Naive thymus-derived CD8-positive, alpha-beta T cell (primary cell): Measurements from ENCODE around the gene MDGA2. TPM values are rescaled to one million over a fixed set of nuclear protein-coding genes. Genes with fewer than 3 reads are reported as not detected.
"Not testable (repeated sequence)": the region's sequence is repeated elsewhere in the genome, so short reads cannot be mapped to it uniquely, and the experiment has no call there.

Source experiments
- ATAC-seq, 2 donors: fragments of 150-1000 bp; cut with Tn5 transposase in 1 of 2; sonication (Bioruptor Pico), chemical (Tn5 transposase) in 1 of 2; 1 replicate in 1 of 2; 2 replicates in 1 of 2; pipeline ENCODE4 v1.10.0; 2021; ENCODE audit warnings: mild to moderate bottlenecking in 2 of 2, moderate library complexity in 2 of 2
- POLR2A ChIA-PET: fragments of 350-600 bp; sonication (Branson Sonifier 250); formaldehyde crosslinking; loops from one replicate; lab custom pipeline; 2021; ENCODE audit warnings: antibody characterized with exemption; lab: Charles Lee
- DNase-seq, 10 donors: peaks; one replicate each; pipeline versions ENCODE4 v3.0.0 to v3.0.0-alpha.2; 2020 to 2022
- H3K27ac Mint-ChIP-seq, 10 donors: one replicate each; pipeline ENCODE4 v1.8.0; 2020 to 2022; ENCODE audit warnings: mild to moderate bottlenecking in 10 of 10, mixed read lengths in 10 of 10, moderate library complexity in 4 of 10, inconsistent platforms in 1 of 10
- H3K27me3 Mint-ChIP-seq, 5 donors: one replicate each; pipeline ENCODE4 v1.8.0; 2021 to 2022; ENCODE audit warnings: mixed read lengths in 5 of 5
- H3K36me3 Mint-ChIP-seq, 3 donors: one replicate each; pipeline ENCODE4 v1.8.0; 2020 to 2022; ENCODE audit warnings: mixed read lengths in 3 of 3, mild to moderate bottlenecking in 2 of 3, inconsistent platforms in 1 of 3
- H3K4me1 Mint-ChIP-seq, 4 donors: one replicate each; pipeline ENCODE4 v1.8.0; 2021 to 2022; ENCODE audit warnings: mixed read lengths in 4 of 4
- H3K4me3 Mint-ChIP-seq, 10 donors: one replicate each; pipeline ENCODE4 v1.8.0; 2020 to 2022; ENCODE audit warnings: mild to moderate bottlenecking in 10 of 10, mixed read lengths in 10 of 10, moderate library complexity in 6 of 10, inconsistent platforms in 1 of 10
- H3K9me3 Mint-ChIP-seq, 9 donors: one replicate each; pipeline ENCODE4 v1.8.0; 2020 to 2022; ENCODE audit warnings: mixed read lengths in 9 of 9, mild to moderate bottlenecking in 3 of 9, inconsistent platforms in 1 of 9, moderate library complexity in 1 of 9
- polyA plus RNA-seq, 3 donors: library from polyadenylated mRNA; unstranded; fragments of 300-500 nt; fragmentation: Illumina TruSeq; gene quantifications; one replicate each; pipeline ENCODE4 v1.2.3, GENCODE V29; 2021
- total RNA-seq, 8 experiments: library from RNA in 2 of 8; stranded (reverse) in 2 of 8; gene quantifications; one replicate each; pipeline ENCODE4 v1.2.3 and lab custom pipeline; 2021 to 2026

MDGA2 gene
- total and polyA plus RNA-seq, 5 experiments from 2014 or later: not detected

GRCh38 chr14:47235619-47236018, 439.8 kb downstream of the MDGA2 start:
- DNase-seq: no peak
- POLR2A ChIA-PET: no interaction called here
- Mint-ChIP-seq H3K4me1 (no peaks in the 10 kb centered on the region), H3K27me3 (no peaks in the 10 kb centered on the region), H3K36me3 (no peaks in the 10 kb centered on the region), H3K4me3 (no peak overlapping the region), H3K27ac (no peak overlapping the region), H3K9me3 (peaks cover 0 to 3% (median 0%) of the 10 kb centered on the region in 9 donors)
- no peak for ATAC-seq

GRCh38 chr14:47226877-47227520, 448.4 kb downstream of the MDGA2 start:
- Mint-ChIP-seq H3K4me1 (peaks cover 4 to 14% (median 6%) of the 10 kb centered on the region in 4 donors), H3K27me3 (no peaks in the 10 kb centered on the region), H3K4me3 (no peak overlapping the region), H3K27ac (no peak overlapping the region), H3K36me3 (no peaks in the 10 kb centered on the region), H3K9me3 (peaks cover 0 to 17% (median 0%) of the 10 kb centered on the region in 9 donors)
- POLR2A ChIA-PET: no interaction called here
- no peak for ATAC-seq
- DNase-seq: no peak

- no peak for ATAC-seq
- Mint-ChIP-seq H3K36me3 (no peaks in the 10 kb centered on the region), H3K4me3 (no peak overlapping the region), H3K27ac (no peak overlapping the region), H3K27me3 (no peaks in the 10 kb centered on the region), H3K4me1 (peaks cover 4 to 14% (median 6%) of the 10 kb centered on the region in 4 donors), H3K9me3 (peaks cover 0 to 17% (median 0%) of the 10 kb centered on the region in 9 donors)
- POLR2A ChIA-PET: no interaction called here
- DNase-seq: no peak
Measured at GRCh38 chr14:47223656-47224055, 451.7 kb downstream of the MDGA2 start.

GRCh38 chr14:47220096-47220495, 455.3 kb downstream of the MDGA2 start:
- H3K4me3 Mint-ChIP-seq: no peak overlapping the region
- POLR2A ChIA-PET: no interaction called here
- no peaks in the 10 kb centered on the region for H3K4me1 Mint-ChIP-seq
- H3K27me3 Mint-ChIP-seq: no peaks in the 10 kb centered on the region
- ATAC-seq (no peak), DNase-seq (no peak)
- H3K27ac Mint-ChIP-seq: no peak overlapping the region
- H3K36me3 Mint-ChIP-seq: no peaks in the 10 kb centered on the region
- peaks cover 0 to 17% (median 0%) of the 10 kb centered on the region in 9 donors for H3K9me3 Mint-ChIP-seq

GRCh38 chr14:47211263-47211662, 464.1 kb downstream of the MDGA2 start:
- H3K27me3 Mint-ChIP-seq: no peaks in the 10 kb centered on the region
- POLR2A ChIA-PET: no interaction called here
- no peak overlapping the region for H3K4me3 Mint-ChIP-seq
- ATAC-seq (no peak), DNase-seq (no peak)
- H3K9me3 Mint-ChIP-seq: peaks cover 0 to 3% (median 0%) of the 10 kb centered on the region in 9 donors
- no peaks in the 10 kb centered on the region for H3K36me3 Mint-ChIP-seq
- no peaks in the 10 kb centered on the region for H3K4me1 Mint-ChIP-seq
- H3K27ac Mint-ChIP-seq: no peak overlapping the region

GRCh38 chr14:47210099-47210498, 465.3 kb downstream of the MDGA2 start:
- Mint-ChIP-seq H3K27me3 (no peaks in the 10 kb centered on the region), H3K4me3 (no peak overlapping the region), H3K4me1 (no peaks in the 10 kb centered on the region), H3K36me3 (no peaks in the 10 kb centered on the region), H3K27ac (no peak overlapping the region), H3K9me3 (peaks cover 0 to 3% (median 0%) of the 10 kb centered on the region in 9 donors)
- POLR2A ChIA-PET: no interaction called here
- no peak for DNase-seq
- no peak for ATAC-seq

GRCh38 chr14:47208434-47208833, 467.0 kb downstream of the MDGA2 start:
- Mint-ChIP-seq H3K27ac (no peak overlapping the region), H3K9me3 (peaks cover 0 to 6% (median 1%) of the 10 kb centered on the region in 9 donors), H3K36me3 (no peaks in the 10 kb centered on the region), H3K4me3 (no peak overlapping the region), H3K27me3 (no peaks in the 10 kb centered on the region), H3K4me1 (no peaks in the 10 kb centered on the region)
- POLR2A ChIA-PET: no interaction called here
- ATAC-seq: no peak
- DNase-seq: no peak

- no peak for ATAC-seq
- Mint-ChIP-seq H3K4me1 (no peaks in the 10 kb centered on the region), H3K27ac (no peak overlapping the region), H3K4me3 (no peak overlapping the region), H3K9me3 (peaks cover 0 to 11% (median 1%) of the 10 kb centered on the region in 9 donors), H3K27me3 (no peaks in the 10 kb centered on the region), H3K36me3 (no peaks in the 10 kb centered on the region)
- POLR2A ChIA-PET: no interaction called here
- no peak for DNase-seq
Measured at GRCh38 chr14:47207617-47208016, 467.8 kb downstream of the MDGA2 start.

- DNase-seq (no peak), ATAC-seq (no peak)
- POLR2A ChIA-PET: no interaction called here
- Mint-ChIP-seq H3K4me3 (no peak overlapping the region), H3K9me3 (peaks cover 0 to 27% (median 5%) of the 10 kb centered on the region in 9 donors), H3K4me1 (no peaks in the 10 kb centered on the region), H3K27ac (no peak overlapping the region), H3K27me3 (no peaks in the 10 kb centered on the region), H3K36me3 (no peaks in the 10 kb centered on the region)
Measured at GRCh38 chr14:47200740-47201139, 474.7 kb downstream of the MDGA2 start.

GRCh38 chr14:47195582-47195981, 479.8 kb downstream of the MDGA2 start:
- no peak overlapping the region for H3K4me3 Mint-ChIP-seq
- H3K36me3 Mint-ChIP-seq: no peaks in the 10 kb centered on the region
- POLR2A ChIA-PET: no interaction called here
- no peaks in the 10 kb centered on the region for H3K27me3 Mint-ChIP-seq
- no peaks in the 10 kb centered on the region for H3K4me1 Mint-ChIP-seq
- peaks cover 0 to 2% (median 0%) of the 10 kb centered on the region in 9 donors for H3K9me3 Mint-ChIP-seq
- no peak overlapping the region for H3K27ac Mint-ChIP-seq
- no peak for DNase-seq
- ATAC-seq: no peak

GRCh38 chr14:47194055-47194454, 481.4 kb downstream of the MDGA2 start:
- no peaks in the 10 kb centered on the region for H3K36me3 Mint-ChIP-seq
- no peak for DNase-seq
- H3K4me1 Mint-ChIP-seq: no peaks in the 10 kb centered on the region
- H3K9me3 Mint-ChIP-seq: peaks cover 0 to 3% (median 0%) of the 10 kb centered on the region in 9 donors
- POLR2A ChIA-PET: no interaction called here
- no peak overlapping the region for H3K4me3 Mint-ChIP-seq
- no peak overlapping the region for H3K27ac Mint-ChIP-seq
- H3K27me3 Mint-ChIP-seq: no peaks in the 10 kb centered on the region
- no peak for ATAC-seq

- POLR2A ChIA-PET, H3K27me3 Mint-ChIP-seq, H3K4me1 Mint-ChIP-seq, DNase-seq, H3K9me3 Mint-ChIP-seq, H3K4me3 Mint-ChIP-seq, H3K36me3 Mint-ChIP-seq, H3K27ac Mint-ChIP-seq, ATAC-seq: not testable (repeated sequence)
Measured at GRCh38 chr14:47192203-47192602, 483.2 kb downstream of the MDGA2 start.

GRCh38 chr14:47191700-47192099, 483.7 kb downstream of the MDGA2 start:
- H3K27me3 Mint-ChIP-seq: no peaks in the 10 kb centered on the region
- H3K4me1 Mint-ChIP-seq: no peaks in the 10 kb centered on the region
- ATAC-seq (no peak), DNase-seq (no peak)
- H3K9me3 Mint-ChIP-seq: peaks cover 0 to 4% (median 0%) of the 10 kb centered on the region in 9 donors
- no peaks in the 10 kb centered on the region for H3K36me3 Mint-ChIP-seq
- POLR2A ChIA-PET: no interaction called here
- H3K4me3 Mint-ChIP-seq: no peak overlapping the region
- H3K27ac Mint-ChIP-seq: no peak overlapping the region

- H3K27ac Mint-ChIP-seq: no peak overlapping the region
- POLR2A ChIA-PET: no interaction called here
- H3K36me3 Mint-ChIP-seq: no peaks in the 10 kb centered on the region
Measured at GRCh38 chr14:47189911-47190484, 485.4 kb downstream of the MDGA2 start.

More at GRCh38 chr14:47189911-47190484, 485.4 kb downstream of the MDGA2 start:
- H3K27me3 Mint-ChIP-seq: no peaks in the 10 kb centered on the region
- no peak for DNase-seq
- H3K9me3 Mint-ChIP-seq: peaks cover 0 to 4% (median 0%) of the 10 kb centered on the region in 9 donors
- no peak overlapping the region for H3K4me3 Mint-ChIP-seq
- no peak for ATAC-seq
- no peaks in the 10 kb centered on the region for H3K4me1 Mint-ChIP-seq
